Epithelial cell of esophagus (primary cell): ENCODE results near the gene UBE2E3.

Experiments
- DNase-seq: peaks from one replicate; pipeline ENCODE4 v3.0.0; 2010; ENCODE audit warnings: low read depth
- H3K4me3 ChIP-seq: 2 replicates; pipeline ENCODE4 v1.5.1; 2011; ENCODE audit warnings: mild to moderate bottlenecking, low read length, control low read depth
- TF ChIP-seq, protein P1 (sequence below): IDR thresholded peaks from 2 replicates; pipeline ENCODE4 v1.5.1; 2011; ENCODE audit warnings: low read depth, mild to moderate bottlenecking, low read length, control low read depth, inconsistent platforms; ENCODE audit not compliant: insufficient read depth; ENCODE audit errors: missing control alignments

Gene UBE2E3

DNA sequence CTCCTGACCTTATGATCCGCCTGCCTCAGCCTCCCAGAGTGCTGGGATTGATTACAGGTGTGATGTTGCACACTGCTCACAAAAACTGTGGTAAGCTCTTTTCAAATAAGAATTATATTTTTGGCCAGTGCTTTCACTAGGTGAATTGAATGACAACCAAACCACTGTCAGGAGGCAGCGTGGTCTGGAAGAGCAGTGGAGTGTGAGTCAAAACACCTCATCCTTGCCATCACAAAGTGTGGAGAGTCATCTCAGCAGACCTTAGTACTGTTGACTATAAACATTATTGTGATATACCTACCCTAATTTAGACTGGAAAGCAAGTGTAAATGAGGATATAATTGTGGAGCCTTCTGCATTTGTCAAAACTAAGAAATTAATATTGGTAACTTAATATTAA is 61.3 kb downstream of the UBE2E3 start:
- TF ChIP-seq, protein P1, sequence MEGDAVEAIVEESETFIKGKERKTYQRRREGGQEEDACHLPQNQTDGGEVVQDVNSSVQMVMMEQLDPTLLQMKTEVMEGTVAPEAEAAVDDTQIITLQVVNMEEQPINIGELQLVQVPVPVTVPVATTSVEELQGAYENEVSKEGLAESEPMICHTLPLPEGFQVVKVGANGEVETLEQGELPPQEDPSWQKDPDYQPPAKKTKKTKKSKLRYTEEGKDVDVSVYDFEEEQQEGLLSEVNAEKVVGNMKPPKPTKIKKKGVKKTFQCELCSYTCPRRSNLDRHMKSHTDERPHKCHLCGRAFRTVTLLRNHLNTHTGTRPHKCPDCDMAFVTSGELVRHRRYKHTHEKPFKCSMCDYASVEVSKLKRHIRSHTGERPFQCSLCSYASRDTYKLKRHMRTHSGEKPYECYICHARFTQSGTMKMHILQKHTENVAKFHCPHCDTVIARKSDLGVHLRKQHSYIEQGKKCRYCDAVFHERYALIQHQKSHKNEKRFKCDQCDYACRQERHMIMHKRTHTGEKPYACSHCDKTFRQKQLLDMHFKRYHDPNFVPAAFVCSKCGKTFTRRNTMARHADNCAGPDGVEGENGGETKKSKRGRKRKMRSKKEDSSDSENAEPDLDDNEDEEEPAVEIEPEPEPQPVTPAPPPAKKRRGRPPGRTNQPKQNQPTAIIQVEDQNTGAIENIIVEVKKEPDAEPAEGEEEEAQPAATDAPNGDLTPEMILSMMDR = no peak
- DNase-seq = peak; percentile 18
- H3K4me3 ChIP-seq = no peak overlapping the region

DNA sequence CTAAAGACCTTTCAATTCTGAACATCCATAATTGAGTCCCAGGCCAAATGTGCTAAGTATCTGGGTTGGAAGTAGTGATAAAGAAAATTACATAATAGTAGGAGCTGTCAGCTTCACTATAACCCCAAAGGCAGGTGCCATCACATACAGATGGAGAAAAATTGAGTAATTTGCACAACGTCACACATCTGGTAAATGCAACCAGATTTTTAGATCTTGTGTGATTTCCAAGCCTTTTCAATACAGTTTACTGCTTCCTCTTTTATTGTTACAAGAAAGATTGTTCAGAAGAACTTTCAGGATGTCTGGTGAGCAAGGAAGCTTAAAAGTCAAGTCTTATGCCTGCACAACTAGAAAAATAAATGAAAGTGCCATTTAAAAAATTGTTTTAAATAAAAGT is 62.3 kb downstream of the UBE2E3 start:
- DNase-seq = no peak
- TF ChIP-seq, protein P1 = no peak
- no peak overlapping the region for H3K4me3 ChIP-seq

DNA sequence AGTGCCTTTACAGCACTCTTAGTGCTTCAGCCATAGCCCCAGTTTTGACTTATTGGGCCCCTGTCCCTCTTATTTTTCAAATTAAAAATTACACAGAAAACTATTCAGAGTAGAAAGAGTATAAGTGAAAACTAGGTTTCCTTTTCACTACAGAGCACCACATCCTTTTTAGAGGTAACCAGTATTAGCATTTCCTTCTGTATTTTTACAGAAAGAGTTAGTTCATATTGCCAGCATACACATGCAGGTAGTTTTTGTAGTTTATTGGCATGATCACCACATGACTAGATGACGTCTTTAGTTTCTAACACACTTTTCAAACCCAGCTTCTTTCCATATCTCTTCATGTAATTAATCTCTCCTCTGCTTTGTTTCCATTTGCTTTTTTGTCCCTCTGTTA is 66.4 kb downstream of the UBE2E3 start:
- TF ChIP-seq, protein P1 = no peak
- DNase-seq = no peak
- H3K4me3 ChIP-seq = no peak overlapping the region

DNA sequence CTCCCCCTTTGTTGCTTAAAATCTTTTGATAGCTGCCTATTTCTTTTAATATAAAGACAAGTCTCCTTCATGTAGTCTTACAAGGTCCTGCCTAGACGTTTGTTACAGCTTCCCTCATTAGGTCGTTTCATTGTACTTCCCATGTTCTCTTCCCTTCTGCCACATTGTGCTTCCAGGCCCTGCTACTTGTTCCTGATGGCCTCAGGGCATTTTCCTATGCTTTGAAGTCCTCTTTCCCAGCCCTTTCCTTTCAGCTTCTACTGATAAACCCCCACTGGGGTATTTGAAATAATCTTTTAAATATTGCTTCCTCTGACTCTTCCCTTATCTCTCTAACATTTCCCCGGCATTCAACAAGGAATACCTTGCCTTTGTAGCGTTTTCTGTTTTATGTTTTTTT is 67.4 kb downstream of the UBE2E3 start:
- no peak overlapping the region for H3K4me3 ChIP-seq
- TF ChIP-seq, protein P1 = no peak
- DNase-seq = no peak

DNA sequence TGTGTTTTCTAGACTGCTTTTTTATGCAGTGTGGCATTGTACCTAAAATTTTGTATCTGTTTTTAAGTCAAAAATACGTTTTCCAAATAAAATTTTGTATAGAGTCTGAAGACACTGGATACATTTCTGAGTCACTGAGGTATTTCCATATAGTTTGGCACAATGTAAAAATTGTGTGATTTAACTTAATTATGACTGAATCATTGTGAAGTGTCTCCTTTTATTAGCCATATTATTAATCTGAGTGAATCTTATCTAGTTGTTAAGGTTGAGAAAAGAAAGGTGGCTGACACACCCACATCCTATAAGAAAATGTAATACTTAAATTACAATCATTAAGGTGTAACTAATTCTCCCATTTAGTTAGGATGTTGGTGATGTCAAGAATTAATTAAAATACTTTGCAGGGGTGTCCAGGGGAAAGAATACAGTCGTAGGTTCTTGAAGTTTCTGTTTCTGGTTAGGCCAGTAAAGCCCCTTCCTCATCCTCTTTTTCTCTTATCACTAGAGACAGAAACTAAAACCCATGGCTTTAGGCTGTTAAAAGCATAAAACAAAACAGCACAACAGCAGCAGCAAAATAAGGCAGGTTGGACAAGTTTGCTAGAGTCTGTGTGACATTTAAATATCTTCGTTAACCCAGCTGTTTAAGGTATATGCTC is 71.6 kb downstream of the UBE2E3 start:
- DNase-seq = no peak
- no peak overlapping the region for H3K4me3 ChIP-seq
- TF ChIP-seq, protein P1 = no peak

DNA sequence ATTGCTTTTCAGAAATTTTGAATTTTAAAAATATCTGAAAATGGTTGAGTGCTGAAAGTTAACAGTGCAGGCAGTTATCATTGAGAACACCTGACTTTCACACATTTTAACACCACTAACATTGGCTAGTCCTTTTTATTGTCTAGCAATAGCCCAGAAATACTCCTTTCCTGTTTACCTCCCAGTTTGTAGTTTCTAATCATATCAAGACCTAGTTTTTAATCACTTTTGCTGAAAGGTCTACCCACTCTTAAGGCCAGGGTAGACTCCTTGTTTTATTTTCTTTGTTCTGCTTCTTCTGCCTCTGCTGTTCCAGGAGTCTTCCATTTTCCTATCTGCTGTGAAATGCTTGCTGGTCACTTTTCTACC is 72.1 kb downstream of the UBE2E3 start:
- no peak for DNase-seq
- TF ChIP-seq, protein P1 = no peak
- H3K4me3 ChIP-seq = no peak overlapping the region

DNA sequence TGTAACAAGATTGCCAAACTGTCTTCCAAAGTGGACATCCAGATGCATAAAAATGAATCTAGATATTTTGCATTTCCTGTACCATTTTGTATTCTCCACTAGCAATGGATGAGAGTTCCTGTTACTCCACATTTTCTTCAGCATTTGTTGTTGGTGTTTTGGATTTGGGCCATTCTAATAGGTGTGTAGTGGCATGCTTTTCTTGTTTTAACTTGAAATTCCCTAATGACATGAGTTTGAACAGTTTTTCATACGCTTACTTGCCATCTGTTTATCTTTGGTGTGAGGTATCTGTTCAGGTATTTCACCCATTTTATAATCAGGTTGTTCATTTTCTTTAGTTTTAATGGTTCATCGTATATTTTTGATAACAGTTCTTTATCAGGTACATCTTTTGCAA is 73.9 kb downstream of the UBE2E3 start:
- no peak overlapping the region for H3K4me3 ChIP-seq
- DNase-seq = peak; percentile 78
- TF ChIP-seq, protein P1 = no peak
